ENCODE results near the gene PER1.
A peak's percentile ranks its signal among the peaks of the same experiment; 100 is the strongest.

PER1 gene, protein sequence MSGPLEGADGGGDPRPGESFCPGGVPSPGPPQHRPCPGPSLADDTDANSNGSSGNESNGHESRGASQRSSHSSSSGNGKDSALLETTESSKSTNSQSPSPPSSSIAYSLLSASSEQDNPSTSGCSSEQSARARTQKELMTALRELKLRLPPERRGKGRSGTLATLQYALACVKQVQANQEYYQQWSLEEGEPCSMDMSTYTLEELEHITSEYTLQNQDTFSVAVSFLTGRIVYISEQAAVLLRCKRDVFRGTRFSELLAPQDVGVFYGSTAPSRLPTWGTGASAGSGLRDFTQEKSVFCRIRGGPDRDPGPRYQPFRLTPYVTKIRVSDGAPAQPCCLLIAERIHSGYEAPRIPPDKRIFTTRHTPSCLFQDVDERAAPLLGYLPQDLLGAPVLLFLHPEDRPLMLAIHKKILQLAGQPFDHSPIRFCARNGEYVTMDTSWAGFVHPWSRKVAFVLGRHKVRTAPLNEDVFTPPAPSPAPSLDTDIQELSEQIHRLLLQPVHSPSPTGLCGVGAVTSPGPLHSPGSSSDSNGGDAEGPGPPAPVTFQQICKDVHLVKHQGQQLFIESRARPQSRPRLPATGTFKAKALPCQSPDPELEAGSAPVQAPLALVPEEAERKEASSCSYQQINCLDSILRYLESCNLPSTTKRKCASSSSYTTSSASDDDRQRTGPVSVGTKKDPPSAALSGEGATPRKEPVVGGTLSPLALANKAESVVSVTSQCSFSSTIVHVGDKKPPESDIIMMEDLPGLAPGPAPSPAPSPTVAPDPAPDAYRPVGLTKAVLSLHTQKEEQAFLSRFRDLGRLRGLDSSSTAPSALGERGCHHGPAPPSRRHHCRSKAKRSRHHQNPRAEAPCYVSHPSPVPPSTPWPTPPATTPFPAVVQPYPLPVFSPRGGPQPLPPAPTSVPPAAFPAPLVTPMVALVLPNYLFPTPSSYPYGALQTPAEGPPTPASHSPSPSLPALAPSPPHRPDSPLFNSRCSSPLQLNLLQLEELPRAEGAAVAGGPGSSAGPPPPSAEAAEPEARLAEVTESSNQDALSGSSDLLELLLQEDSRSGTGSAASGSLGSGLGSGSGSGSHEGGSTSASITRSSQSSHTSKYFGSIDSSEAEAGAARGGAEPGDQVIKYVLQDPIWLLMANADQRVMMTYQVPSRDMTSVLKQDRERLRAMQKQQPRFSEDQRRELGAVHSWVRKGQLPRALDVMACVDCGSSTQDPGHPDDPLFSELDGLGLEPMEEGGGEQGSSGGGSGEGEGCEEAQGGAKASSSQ (N-terminal part only)

DNA sequence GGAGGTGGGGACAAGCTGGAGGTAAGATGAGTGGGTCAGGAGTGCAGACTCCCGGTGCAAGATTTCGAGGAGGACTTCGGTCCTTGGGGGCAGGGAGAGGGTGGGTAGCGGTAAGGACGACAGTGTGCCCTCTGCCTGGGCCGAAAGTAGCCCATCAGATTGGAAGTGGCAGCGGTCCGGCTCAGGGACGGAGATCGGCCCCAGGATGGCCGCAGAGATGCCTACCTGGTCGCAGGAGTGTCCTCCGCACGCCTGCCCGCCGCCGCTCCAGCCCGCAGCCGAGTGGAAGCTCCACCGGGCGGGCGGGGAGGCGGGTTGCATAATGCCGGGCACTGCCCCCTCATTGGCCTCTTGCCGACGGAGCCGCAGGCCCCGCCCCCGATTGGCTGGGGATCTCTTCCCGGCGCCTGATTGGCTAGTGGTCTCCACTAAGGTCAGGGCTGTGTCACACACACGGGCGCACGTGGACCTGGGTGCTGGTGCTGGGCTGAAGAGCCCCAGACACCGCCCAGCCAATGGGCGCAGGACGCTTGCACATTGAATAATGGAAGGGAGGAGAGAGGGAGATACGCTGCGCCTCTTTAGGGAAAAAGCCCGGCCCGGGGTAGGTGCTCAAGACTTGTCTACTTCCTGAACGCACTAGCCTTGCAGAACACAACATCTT lies at the start of gene PER1:
PER1 (minus strand) TSS at position 293 of the 664 bp plus-strand sequence. CDS start 1,698 bp downstream, outside the sequence.
- DNase-seq (ENCODE audit: low spot score), result peak; percentile 89

DNA sequence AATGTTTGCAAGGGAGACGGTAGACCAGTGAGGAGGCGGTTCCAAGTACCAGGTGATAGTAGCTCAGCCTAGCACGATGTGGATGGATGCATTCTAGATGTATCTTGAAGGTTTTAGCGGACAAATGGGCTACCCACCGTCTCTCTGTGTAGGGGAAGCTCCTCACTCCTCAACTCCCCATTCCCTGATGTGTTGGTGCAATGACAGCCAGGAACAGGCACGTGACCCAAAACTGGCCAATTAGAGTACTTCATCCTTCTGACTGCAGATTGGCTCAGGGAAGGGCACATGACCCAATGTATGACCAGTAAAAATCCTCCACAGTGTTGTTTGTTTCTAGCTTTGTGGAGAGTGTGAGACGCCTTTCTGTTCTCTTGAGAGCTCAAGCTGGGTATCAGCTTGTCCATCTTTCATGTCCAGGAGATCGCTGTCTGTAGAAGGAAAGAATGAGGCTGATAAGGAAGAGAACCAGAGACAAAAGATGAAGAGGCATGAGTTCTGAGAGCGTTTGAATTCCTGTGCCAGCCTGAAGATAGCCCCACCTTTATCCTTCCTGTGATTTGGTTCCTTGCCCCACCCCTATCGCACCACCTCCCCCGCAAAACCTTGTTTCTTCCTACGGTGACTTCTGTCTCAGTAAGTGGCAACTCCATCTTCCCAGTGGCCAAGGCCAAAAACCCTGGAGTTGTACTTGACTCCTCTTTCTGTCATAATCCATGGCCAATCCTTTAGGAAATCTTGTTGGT lies 40.0 kb upstream of the PER1 start:
- DNase-seq (ENCODE audit: low spot score), result peak; percentile 78

DNA sequence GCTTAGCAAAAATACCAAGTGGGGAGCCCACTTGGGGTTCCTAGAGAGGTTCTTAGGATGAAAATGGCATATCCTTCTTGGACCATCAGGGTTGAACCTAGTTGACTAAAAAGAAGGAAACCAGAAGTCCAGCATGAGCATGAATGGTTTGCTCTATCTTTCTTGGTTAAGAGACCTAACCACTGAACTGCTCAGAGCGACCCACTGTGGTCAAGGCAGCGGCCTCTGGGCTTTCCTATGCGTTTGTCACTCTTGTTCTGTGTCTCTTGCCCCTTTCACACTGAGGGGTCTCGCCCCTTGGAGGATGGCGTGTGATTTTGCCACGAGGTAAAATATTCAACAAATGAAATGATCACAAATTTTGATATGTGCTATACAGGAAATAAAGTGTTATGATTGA lies 38.3 kb upstream of the PER1 start:
- no peak for DNase-seq (ENCODE audit: low spot score)

DNA sequence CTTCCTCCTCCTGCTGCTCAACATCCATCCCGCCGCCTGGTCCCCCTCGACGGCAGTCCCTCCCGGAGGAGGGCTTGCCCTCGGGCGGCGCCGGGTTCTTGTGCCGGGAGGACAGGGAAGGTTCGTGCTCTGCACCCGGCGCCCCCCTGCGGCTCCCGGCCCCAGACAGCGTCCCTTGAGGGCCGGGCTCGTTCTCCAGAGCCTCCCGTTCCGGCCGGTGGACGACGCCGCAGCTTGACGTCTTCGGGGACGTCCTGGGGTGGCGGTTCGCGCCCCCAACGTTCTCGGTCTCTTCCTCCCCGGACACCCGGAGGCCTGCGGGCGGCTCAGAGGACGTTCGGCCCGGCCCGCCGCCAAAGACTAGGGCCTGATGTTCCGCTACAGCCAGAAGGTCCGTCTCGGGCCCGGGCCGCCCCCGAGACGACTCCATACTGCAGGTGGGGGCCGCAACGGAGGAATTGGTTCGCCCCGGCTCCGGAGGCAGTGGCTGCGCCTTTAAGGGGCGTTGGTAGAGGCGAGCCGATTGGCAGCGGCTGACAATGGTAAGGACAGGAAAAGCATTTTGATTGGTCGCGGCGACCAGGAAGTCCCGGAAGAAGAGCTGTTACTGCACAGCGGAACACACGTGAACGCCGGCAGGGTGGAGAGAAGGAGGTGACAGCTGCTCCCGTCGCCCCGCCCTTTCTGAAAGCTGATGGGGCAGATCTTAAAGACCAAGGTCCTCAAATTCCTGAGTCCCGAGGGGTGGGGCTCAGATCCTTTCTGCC lies 37.7 kb upstream of the PER1 start, which contains the start of gene BORCS6:
BORCS6 (minus strand) TSS at position 470 of the 767 bp plus-strand sequence; CDS start at position 430, 40 bp downstream.
- DNase-seq (ENCODE audit: low spot score), result peak; percentile 96

DNA sequence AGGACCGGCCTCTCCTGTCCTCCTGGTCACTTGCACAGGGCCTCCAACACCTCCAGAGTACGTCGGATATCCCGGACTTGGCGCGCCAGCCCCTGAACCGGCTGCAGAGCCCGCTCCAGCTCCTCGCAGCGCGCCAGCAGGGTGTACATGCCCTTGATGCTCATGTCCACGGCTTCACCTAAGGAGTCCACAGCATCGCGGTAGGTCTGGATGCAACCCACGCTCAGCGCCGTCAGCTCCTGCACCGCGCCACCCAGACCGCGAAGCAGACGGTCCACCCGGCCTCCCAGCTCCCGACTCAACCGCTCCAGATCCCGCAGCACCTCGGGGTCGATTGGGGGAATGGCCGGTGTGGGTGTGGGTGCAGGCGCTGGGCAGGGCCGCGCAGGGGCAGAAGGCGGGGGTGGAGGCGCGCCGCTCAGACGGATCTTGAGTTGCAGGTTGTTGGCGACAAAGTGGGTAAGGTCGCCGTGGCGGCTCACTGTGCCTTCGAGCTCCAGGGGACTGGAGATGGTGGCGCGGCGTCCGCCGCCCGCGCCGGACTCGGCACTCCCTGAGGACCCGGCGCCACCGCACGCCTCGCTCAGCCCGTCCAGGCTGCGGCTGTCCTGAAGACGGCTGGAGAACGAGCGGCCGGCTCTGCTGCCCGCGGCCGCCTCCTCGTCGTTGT lies 37.0 kb upstream of the PER1 start:
- no peak for DNase-seq (ENCODE audit: low spot score)

DNA sequence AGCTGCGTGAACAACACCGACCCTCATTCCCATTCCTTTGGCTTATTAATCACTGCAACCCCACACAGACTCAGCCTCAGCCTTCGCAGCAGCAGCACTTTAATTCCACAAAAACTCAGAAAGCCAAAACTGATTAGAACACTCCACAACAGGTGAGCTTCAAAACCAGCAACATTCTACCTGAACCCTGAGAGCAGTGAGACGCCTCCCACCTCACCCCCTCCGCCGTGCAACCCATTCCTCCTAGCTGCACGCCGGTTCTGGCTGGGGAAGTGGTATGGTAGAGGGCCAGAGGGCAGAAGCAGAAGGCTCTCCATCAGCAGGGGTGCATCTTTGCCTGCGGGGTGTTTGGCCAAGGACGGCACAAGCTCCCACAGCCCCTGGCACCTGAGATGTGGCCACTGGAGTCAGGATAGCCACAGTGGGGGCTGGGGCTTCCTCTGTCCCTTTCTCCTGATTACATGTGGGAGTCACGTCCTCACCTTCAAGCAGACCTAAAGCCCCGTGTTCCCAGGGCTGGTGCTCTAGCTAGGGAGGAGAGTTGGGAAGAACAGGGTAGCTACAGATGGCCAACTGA lies 36.1 kb upstream of the PER1 start:
- no peak for DNase-seq (ENCODE audit: low spot score)

DNA sequence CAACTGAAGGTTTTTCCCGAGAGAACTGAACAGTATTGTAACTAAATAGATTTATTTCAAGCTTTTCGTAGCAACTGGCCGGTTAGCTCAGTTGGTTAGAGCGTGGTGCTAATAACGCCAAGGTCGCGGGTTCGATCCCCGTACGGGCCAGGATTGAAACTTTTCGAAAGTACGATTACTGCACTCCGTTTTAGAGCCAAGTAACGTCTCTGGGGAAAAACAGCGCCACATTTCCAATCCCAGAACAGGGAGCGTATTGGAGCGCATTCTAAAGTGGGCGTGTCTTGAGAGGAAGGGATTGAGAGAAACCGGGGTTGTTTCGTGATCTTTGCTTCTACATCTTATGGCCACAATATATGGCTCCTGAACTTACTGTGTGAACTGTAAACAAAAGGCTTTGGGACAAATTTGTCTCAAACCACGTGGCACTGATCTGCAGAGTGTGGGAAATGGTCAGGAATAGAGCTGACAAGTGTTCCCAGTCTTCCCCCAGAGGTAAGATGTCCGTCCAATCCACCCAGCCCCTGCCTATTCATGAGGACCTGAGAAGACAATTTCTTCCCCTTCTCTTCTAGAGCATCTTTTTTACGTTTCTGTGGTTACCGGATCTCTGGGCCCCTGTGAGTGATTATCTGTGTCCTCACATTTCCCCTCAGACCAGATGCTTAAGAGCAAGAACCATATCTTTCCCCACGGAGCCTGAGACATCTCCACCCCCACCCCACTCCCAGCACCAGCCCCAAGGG lies 35.5 kb upstream of the PER1 start:
- peak; percentile 94 for DNase-seq (ENCODE audit: low spot score)

DNA sequence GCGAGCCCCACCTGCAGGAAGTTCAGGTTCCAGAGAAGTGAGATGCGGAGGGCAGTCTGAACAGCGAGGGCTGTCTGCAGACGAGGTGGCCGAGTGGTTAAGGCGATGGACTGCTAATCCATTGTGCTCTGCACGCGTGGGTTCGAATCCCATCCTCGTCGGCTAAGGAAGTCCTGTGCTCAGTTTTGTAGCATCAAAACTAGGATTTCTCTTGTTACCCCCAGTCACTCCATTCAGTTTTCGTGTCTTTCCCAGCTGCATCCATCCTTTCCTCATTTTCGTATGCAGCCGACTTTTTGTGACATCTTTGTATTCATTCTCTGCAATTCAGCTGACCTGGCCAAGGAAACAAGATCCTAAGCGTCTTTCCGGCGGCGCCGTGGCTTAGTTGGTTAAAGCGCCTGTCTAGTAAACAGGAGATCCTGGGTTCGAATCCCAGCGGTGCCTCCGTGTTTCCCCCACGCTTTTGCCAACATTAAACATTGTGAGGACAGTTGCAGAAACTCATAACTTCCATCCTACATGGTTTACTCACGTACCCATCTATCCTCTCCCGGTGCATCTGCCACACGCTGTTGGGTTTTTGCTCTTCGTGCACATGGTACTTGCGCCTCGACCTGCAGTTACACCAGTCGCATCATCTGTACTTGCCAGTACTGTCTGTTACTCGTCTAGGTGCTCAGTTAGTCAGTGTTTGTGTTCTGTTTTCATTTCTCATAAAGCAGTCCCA lies 34.7 kb upstream of the PER1 start:
- DNase-seq (ENCODE audit: low spot score), result peak; percentile 91

DNA sequence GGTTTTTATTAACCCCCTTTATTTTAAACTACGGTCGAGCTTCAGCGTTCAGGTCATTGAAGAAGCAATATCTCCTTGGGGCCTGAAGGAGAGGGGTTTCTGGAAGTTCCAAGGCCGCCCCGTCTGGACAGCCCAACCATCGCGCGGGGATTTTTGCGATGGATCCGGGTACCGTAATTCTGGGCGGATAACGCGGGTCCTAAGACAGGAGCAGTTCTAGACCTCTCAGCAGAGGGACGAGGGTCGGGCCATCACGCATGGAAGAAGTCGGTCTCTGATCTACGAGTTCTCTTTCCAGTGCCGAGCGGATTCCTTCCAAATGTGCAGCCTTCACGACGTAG lies 34.2 kb upstream of the PER1 start:
- no peak for DNase-seq (ENCODE audit: low spot score)

DNA sequence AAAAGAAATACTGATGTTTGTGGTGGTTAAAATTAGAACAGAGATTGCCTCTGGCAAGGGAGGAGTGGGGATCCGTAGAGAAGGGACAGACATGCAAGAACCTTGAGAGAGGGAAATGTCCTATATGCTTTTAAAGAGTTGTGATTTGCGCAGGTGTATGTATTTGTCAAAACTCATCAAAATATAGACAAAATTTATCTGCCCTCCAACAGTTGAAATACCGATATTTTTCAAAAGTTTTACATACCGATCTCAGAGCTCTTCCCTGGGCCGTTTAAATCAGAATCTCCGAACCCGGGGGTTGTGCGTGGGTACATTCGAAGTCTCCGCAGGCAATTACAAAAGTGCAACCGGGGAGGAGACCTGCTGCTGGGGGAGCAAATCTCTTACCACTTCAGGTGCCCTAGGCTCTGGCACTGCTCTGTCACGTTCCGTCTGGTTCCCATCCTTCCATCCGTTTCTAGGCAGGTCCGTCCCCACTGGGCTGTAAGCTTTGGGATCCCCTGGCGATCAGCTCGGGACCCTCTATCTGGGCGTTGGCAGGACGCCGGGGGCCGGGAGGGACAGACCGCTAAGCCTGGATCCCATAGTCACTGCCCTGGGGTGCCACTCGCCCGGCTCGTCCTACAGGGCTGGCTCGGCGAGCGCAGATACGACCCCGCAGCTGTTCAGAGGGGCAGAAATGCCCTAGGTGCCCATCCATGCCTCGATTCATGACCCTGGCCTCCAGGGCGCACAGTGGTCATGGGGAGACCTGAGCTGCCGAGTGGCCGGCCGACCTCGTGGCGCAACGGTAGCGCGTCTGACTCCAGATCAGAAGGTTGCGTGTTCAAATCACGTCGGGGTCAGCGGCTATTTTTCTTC lies 33.6 kb upstream of the PER1 start:
- DNase-seq (ENCODE audit: low spot score), result peak; percentile 89

DNA sequence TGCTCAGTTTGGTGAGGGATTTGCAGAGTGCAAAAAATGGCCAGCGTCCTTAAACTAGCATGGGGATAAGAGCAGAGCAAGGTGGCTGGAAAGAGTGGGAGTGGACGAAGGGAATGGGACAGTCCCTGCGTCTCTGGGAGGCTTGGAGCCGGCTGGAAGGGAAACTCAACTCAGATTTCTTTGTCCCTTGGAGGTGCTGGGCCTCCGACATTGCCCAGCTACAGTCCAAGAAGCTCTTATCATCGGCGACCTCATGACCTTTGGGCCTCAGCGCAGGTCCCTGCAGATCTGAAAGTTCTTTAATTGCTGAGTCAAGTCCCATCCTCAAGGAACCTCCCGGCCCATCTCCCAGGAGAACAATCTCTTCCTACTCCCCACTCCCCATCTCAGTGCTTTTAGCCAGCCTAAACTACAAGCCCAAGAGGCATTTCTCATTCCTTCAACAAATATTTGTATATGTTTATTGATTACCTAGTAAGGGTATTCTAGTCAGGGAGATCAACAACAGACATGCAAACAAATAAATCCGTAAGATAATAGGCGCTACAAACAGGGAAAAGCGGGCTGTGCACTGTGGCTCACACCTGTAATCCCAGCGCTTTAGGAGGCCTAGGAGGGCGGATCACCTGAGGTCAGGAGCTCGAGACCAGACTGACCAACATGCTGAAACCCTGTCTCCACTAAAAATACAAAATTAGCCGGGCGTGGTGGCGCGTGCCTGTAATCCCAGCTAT lies 25.0 kb upstream of the PER1 start:
- no peak for DNase-seq (ENCODE audit: low spot score)

DNA sequence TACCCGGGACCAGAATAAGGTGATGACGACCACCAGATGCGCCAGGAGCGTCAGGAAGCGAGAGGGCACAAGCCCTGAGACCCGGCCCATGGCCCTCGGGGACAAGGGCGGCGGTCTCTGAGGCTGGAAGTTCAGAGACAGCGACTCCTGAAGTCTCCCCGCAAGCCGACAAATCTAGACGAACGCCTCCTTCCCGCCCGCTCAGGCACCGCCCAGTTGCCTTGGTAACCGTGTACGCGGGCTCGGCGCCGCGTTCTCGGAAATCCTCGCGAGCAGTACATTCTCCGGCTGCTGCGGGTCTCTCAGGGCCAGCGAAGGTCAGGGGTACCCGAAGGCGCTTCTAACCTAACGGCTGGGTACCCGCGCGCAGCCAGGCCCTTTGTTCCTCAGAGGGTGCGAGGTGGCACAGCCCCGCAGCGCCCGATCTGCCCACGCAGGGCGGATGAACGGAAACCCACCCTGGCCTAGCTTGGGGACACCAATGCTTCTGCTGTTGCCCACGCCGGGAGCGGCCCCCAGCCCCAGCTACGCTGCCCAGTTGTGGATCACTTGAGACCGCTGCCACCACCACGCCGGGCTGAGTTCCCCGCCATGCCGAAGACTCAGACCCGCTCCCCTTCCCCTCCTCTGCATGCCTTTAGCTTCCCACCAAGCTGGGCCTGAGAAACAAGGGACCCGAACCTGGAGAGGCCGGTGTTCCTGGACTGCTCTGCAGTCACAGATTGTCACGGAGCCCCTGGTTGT lies 24.2 kb upstream of the PER1 start, which contains the start of gene TMEM107:
TMEM107 (minus strand) TSS at position 184 of the 744 bp plus-strand sequence; CDS start at position 90, 94 bp downstream.
- peak; percentile 88 for DNase-seq (ENCODE audit: low spot score)

DNA sequence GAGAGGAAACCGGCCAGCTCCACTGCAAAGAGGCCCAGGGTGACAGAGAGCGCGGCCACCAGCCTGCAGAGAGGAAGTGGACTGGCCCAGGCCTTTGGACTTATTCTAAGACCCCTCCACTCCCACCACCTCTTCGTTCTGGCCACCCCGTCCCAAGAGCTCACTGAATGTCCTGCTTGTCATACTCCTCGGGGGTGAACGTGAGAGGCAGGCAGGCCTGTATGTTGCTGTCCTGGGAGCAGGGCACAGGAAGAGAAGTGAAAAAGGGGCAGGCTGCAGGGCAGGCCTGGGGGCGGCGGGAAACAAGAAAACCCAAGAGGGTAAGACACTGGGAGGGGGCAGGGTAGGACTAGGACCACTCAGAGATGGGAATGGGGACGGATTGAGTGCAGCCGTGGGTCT lies 23.6 kb upstream of the PER1 start:
- DNase-seq (ENCODE audit: low spot score), result no peak

DNA sequence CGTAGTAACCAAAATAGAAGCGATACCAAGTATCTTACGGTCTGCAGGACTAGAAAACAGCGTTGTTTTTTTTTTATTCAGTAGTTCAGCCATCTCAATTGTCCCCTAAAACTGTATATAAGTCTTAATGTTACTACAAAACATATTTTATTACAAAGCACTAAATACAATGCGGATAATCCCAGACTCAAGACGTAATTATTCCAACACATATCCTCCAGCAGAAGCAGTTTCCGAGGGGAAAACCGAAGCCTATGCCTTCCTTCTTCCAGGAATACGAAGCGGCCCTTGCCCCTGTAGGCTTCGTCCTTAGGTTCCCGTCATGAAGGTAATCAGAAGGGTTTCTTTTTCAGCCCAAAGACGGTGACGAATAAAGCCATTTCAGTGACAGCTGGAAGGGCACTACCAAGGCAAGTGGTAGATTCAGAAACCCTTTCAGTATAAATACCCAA lies 21.7 kb upstream of the PER1 start:
- DNase-seq (ENCODE audit: low spot score), result no peak

Measured in CD4-positive, alpha-beta T cell treated with Interleukin-15 for 4 hours (primary cell).